Measurements from ENCODE around the gene ARPC5. TPM values are rescaled to one million over a fixed set of nuclear protein-coding genes. Genes with fewer than 3 reads are reported as not detected.

The ARPC5 gene
- total RNA-seq, 1 donor from 2014 or later: 163 TPM

GRCh38 chr1:183652547-183653461 is 17.2 kb upstream of the ARPC5 start, which contains the start of gene APOBEC4:
TSS of gene APOBEC4 (minus strand) at chr1:183653316. CDS start at chr1:183648781, 4,535 bp downstream.
- no peak for TF ChIP-seq CTCF (IDR thresholded peaks at IDR 0.05; ENCODE audit: insufficient read depth, low read length, poor library complexity, severe bottlenecking)
- DNase-seq (ENCODE audit: low read depth): no peak
- Histone ChIP-seq H3K36me3 (ENCODE audit: control insufficient read depth, insufficient read depth, low read length) (no peaks in the 10 kb centered on the region), H3K27me3 (ENCODE audit: control insufficient read depth, insufficient read depth, low read length) (no peaks in the 10 kb centered on the region), H3K4me3 (ENCODE audit: low read depth, low read length) (no peak within 1 kb of the TSS)

- H3K4me3 ChIP-seq (ENCODE audit: low read depth, low read length): no peak overlapping the region
- no peak for TF ChIP-seq CTCF (IDR thresholded peaks at IDR 0.05; ENCODE audit: insufficient read depth, low read length, poor library complexity, severe bottlenecking)
- H3K36me3 ChIP-seq (ENCODE audit: control insufficient read depth, insufficient read depth, low read length): no peaks in the 10 kb centered on the region
- H3K27me3 ChIP-seq (ENCODE audit: control insufficient read depth, insufficient read depth, low read length): no peaks in the 10 kb centered on the region
- DNase-seq (ENCODE audit: low read depth): no peak
Observed at GRCh38 chr1:183652107-183652506, 16.5 kb upstream of the ARPC5 start.

- Histone ChIP-seq H3K36me3 (ENCODE audit: control insufficient read depth, insufficient read depth, low read length) (no peaks in the 10 kb centered on the region), H3K4me3 (ENCODE audit: low read depth, low read length) (no peak overlapping the region), H3K27me3 (ENCODE audit: control insufficient read depth, insufficient read depth, low read length) (no peaks in the 10 kb centered on the region)
- TF ChIP-seq CTCF (IDR thresholded peaks at IDR 0.05; ENCODE audit: insufficient read depth, low read length, poor library complexity, severe bottlenecking): no peak
- no peak for DNase-seq (ENCODE audit: low read depth)
Observed at GRCh38 chr1:183651612-183652011, 16.0 kb upstream of the ARPC5 start.

- no peaks in the 10 kb centered on the region for H3K27me3 ChIP-seq (ENCODE audit: control insufficient read depth, insufficient read depth, low read length)
- DNase-seq (ENCODE audit: low read depth): no peak
- no peaks in the 10 kb centered on the region for H3K36me3 ChIP-seq (ENCODE audit: control insufficient read depth, insufficient read depth, low read length)
- TF ChIP-seq CTCF (IDR thresholded peaks at IDR 0.05; ENCODE audit: insufficient read depth, low read length, poor library complexity, severe bottlenecking): no peak
- H3K4me3 ChIP-seq (ENCODE audit: low read depth, low read length): no peak overlapping the region
Observed at GRCh38 chr1:183648042-183648441, 12.5 kb upstream of the ARPC5 start.

GRCh38 chr1:183646776-183647175 is 11.2 kb upstream of the ARPC5 start:
- Histone ChIP-seq H3K36me3 (ENCODE audit: control insufficient read depth, insufficient read depth, low read length) (no peaks in the 10 kb centered on the region), H3K27me3 (ENCODE audit: control insufficient read depth, insufficient read depth, low read length) (no peaks in the 10 kb centered on the region), H3K4me3 (ENCODE audit: low read depth, low read length) (no peak overlapping the region)
- TF ChIP-seq CTCF (IDR thresholded peaks at IDR 0.05; ENCODE audit: insufficient read depth, low read length, poor library complexity, severe bottlenecking): no peak
- no peak for DNase-seq (ENCODE audit: low read depth)

Data from kidney epithelial cell (primary cell).